Mesodermal cell (in vitro differentiated cells): ENCODE measurements around the gene TPRN.

Source experiments
- H3K27ac ChIP-seq: 2 replicates; pipeline ENCODE4 v1.7.0; 2013; ENCODE audit warnings: mild to moderate bottlenecking, low read depth, low read length, moderate library complexity; ENCODE audit not compliant: severe bottlenecking
- H3K36me3 ChIP-seq: 2 replicates; pipeline ENCODE4 v1.7.1; 2013; ENCODE audit warnings: mild to moderate bottlenecking, low read length, moderate library complexity; ENCODE audit not compliant: control insufficient read depth, insufficient read depth
- H3K4me1 ChIP-seq: one replicate; pipeline ENCODE4 v1.7.1; 2013; ENCODE audit warnings: mild to moderate bottlenecking, low read length; ENCODE audit not compliant: insufficient read depth, control insufficient read depth, poor library complexity, severe bottlenecking
- H3K4me3 ChIP-seq: 2 replicates; pipeline ENCODE4 v1.7.0; 2013; ENCODE audit warnings: low read length, control low read depth, mild to moderate bottlenecking; ENCODE audit not compliant: insufficient read depth, poor library complexity, severe bottlenecking; ENCODE audit errors: extremely low read depth
- H3K9me3 ChIP-seq: 2 replicates; pipeline ENCODE4 v1.7.1; 2013; ENCODE audit warnings: mild to moderate bottlenecking, low read length, moderate library complexity; ENCODE audit not compliant: control insufficient read depth
- WGBS, 2 experiments: methylation state at CpG; one replicate each; pipeline ENCODE4 v1.1.5; 2013; ENCODE audit warnings: missing lambda C conversion rate in 2 of 2; ENCODE audit not compliant: insufficient coverage in 2 of 2; 5-methylcytosine and 5-hydroxymethylcytosine counted together

The TPRN gene

GRCh38 chr9:137173796-137174664 is 26.5 kb downstream of the TPRN start:
- Histone ChIP-seq H3K4me3 (no peak overlapping the region), H3K4me1 (peaks cover 11% of the 10 kb centered on the region), H3K9me3 (no peaks in the 10 kb centered on the region), H3K27ac (no peak overlapping the region), H3K36me3 (peaks cover 7% of the 10 kb centered on the region)
- WGBS, 2 experiments, result 89% methylated on average over 45 of the region's 45 CpGs

- peaks cover 7% of the 10 kb centered on the region for H3K36me3 ChIP-seq
- H3K4me1 ChIP-seq, result peaks cover 3% of the 10 kb centered on the region
- 79 to 87% methylated on average over 16 to 21 of the region's 21 CpGs for WGBS, 2 experiments
- H3K9me3 ChIP-seq, result no peaks in the 10 kb centered on the region
- H3K27ac ChIP-seq, result no peak overlapping the region
- no peak overlapping the region for H3K4me3 ChIP-seq
Observed at GRCh38 chr9:137172901-137173795, 27.4 kb downstream of the TPRN start.

- no peak overlapping the region for H3K27ac ChIP-seq
- H3K9me3 ChIP-seq, result no peaks in the 10 kb centered on the region
- no peaks in the 10 kb centered on the region for H3K36me3 ChIP-seq
- no peak overlapping the region for H3K4me3 ChIP-seq
- H3K4me1 ChIP-seq, result no peaks in the 10 kb centered on the region
- WGBS, 2 experiments, result 86 to 89% methylated on average over 20 to 22 of the region's 22 CpGs
Observed at GRCh38 chr9:137171149-137171900, 29.2 kb downstream of the TPRN start.

- Histone ChIP-seq H3K4me3 (no peak overlapping the region), H3K36me3 (no peaks in the 10 kb centered on the region), H3K4me1 (no peaks in the 10 kb centered on the region), H3K9me3 (no peaks in the 10 kb centered on the region), H3K27ac (no peak overlapping the region)
- WGBS, 2 experiments, result 56 to 64% methylated on average over 4 to 8 of the region's 14 CpGs
Observed at GRCh38 chr9:137170486-137171148, 29.9 kb downstream of the TPRN start.

- H3K4me1 ChIP-seq, result no peaks in the 10 kb centered on the region
- H3K27ac ChIP-seq, result no peak within 1 kb of the TSS
- no peaks in the 10 kb centered on the region for H3K36me3 ChIP-seq
- no peaks in the 10 kb centered on the region for H3K9me3 ChIP-seq
- 20% methylated on average over 26 to 37 of the region's 41 CpGs for WGBS, 2 experiments
- peak within 1 kb of the TSS; percentile 19 for H3K4me3 ChIP-seq
Observed at GRCh38 chr9:137169896-137170358, 30.6 kb downstream of the TPRN start, which contains the start of gene LRRC26. Gene LRRC26, minus strand, starts transcription at chr9:137170051. Its CDS starts 108 bp downstream, at chr9:137169943.

GRCh38 chr9:137168904-137169856 is 31.4 kb downstream of the TPRN start:
- Histone ChIP-seq H3K27ac (no peak overlapping the region), H3K9me3 (no peaks in the 10 kb centered on the region), H3K4me1 (no peaks in the 10 kb centered on the region), H3K4me3 (peak overlapping the region; percentile 19), H3K36me3 (no peaks in the 10 kb centered on the region)
- WGBS, 2 experiments, result 1% methylated on average over 100 to 110 of the region's 124 CpGs

GRCh38 chr9:137168573-137168903 is 32.0 kb downstream of the TPRN start:
- WGBS, 2 experiments, result 1 to 2% methylated on average over 28 to 31 of the region's 36 CpGs
- Histone ChIP-seq H3K4me3 (peak overlapping the region; percentile 19), H3K4me1 (no peaks in the 10 kb centered on the region), H3K9me3 (no peaks in the 10 kb centered on the region), H3K27ac (no peak overlapping the region), H3K36me3 (no peaks in the 10 kb centered on the region)

GRCh38 chr9:137167747-137168572 is 32.6 kb downstream of the TPRN start:
- Histone ChIP-seq H3K4me3 (no peak overlapping the region), H3K4me1 (no peaks in the 10 kb centered on the region), H3K36me3 (no peaks in the 10 kb centered on the region), H3K9me3 (no peaks in the 10 kb centered on the region), H3K27ac (no peak overlapping the region)
- WGBS, 2 experiments, result 14 to 15% methylated on average over 29 to 39 of the region's 57 CpGs

GRCh38 chr9:137167277-137167746 is 33.2 kb downstream of the TPRN start:
- H3K27ac ChIP-seq, result no peak overlapping the region
- WGBS, 2 experiments, result 19 to 28% methylated on average over 14 to 30 of the region's 44 CpGs
- H3K4me1 ChIP-seq, result no peaks in the 10 kb centered on the region
- no peaks in the 10 kb centered on the region for H3K36me3 ChIP-seq
- no peak overlapping the region for H3K4me3 ChIP-seq
- H3K9me3 ChIP-seq, result no peaks in the 10 kb centered on the region
